ENCODE data around the gene USF3.

USF3 gene

GRCh38 chr3:113607219-113607596 lies 89.2 kb downstream of the USF3 start:
- TF ChIP-seq CTCF (IDR thresholded peaks at IDR 0.05; ENCODE audit: control insufficient read depth, insufficient read depth, low read depth, low read length, missing control alignments) = no peak
- DNase-seq (ENCODE audit: low read depth) = no peak
- H3K4me3 ChIP-seq (ENCODE audit: control insufficient read depth, low read depth, low read length) = no peak overlapping the region

GRCh38 chr3:113606539-113607218 lies 89.8 kb downstream of the USF3 start:
- no peak for TF ChIP-seq CTCF (IDR thresholded peaks at IDR 0.05; ENCODE audit: control insufficient read depth, insufficient read depth, low read depth, low read length, missing control alignments)
- H3K4me3 ChIP-seq (ENCODE audit: control insufficient read depth, low read depth, low read length) = no peak overlapping the region
- DNase-seq (ENCODE audit: low read depth) = no peak

- no peak for DNase-seq (ENCODE audit: low read depth)
- H3K4me3 ChIP-seq (ENCODE audit: control insufficient read depth, low read depth, low read length) = no peak overlapping the region
- no peak for TF ChIP-seq CTCF (IDR thresholded peaks at IDR 0.05; ENCODE audit: control insufficient read depth, insufficient read depth, low read depth, low read length, missing control alignments)
Observed at GRCh38 chr3:113602836-113603235, 93.6 kb downstream of the USF3 start.

- no peak for TF ChIP-seq CTCF (IDR thresholded peaks at IDR 0.05; ENCODE audit: control insufficient read depth, insufficient read depth, low read depth, low read length, missing control alignments)
- H3K4me3 ChIP-seq (ENCODE audit: control insufficient read depth, low read depth, low read length) = no peak overlapping the region
- no peak for DNase-seq (ENCODE audit: low read depth)
Observed at GRCh38 chr3:113602256-113602655, 94.2 kb downstream of the USF3 start.

GRCh38 chr3:113601240-113601639 lies 95.2 kb downstream of the USF3 start:
- H3K4me3 ChIP-seq (ENCODE audit: control insufficient read depth, low read depth, low read length) = no peak overlapping the region
- no peak for DNase-seq (ENCODE audit: low read depth)
- no peak for TF ChIP-seq CTCF (IDR thresholded peaks at IDR 0.05; ENCODE audit: control insufficient read depth, insufficient read depth, low read depth, low read length, missing control alignments)

- no peak for TF ChIP-seq CTCF (IDR thresholded peaks at IDR 0.05; ENCODE audit: control insufficient read depth, insufficient read depth, low read depth, low read length, missing control alignments)
- H3K4me3 ChIP-seq (ENCODE audit: control insufficient read depth, low read depth, low read length) = no peak overlapping the region
- no peak for DNase-seq (ENCODE audit: low read depth)
Observed at GRCh38 chr3:113600418-113601182, 95.8 kb downstream of the USF3 start.

Data from AG09309 (cell line).